Spleen (tissue), 7 donors: ENCODE results near the gene MYO18B.

Source experiments
- CTCF ChIP-seq, 11 experiments: fragments of 200-600 bp in 7 of 11; fragments of 450-650 bp in 4 of 11; sonication (generic) in 4 of 11; IDR thresholded peaks in 8 of 11; conservative IDR thresholded peaks in 3 of 11; 1 replicate in 7 of 11; 2 replicates in 4 of 11; pipeline versions ENCODE4 v1.4.0 to v1.8.0; 2016 to 2021; ENCODE audit warnings: antibody characterized with exemption in 11 of 11, inconsistent platforms in 4 of 11, mild to moderate bottlenecking in 1 of 11
- POLR2A ChIP-seq, 3 donors: fragments of 450-650 bp; IDR thresholded peaks; one replicate each; pipeline ENCODE4 v1.5.1; 2017; ENCODE audit warnings: antibody characterized with exemption in 3 of 3, mild to moderate bottlenecking in 1 of 3
- POLR2AphosphoS5 ChIP-seq, 3 donors: sonication (generic); formaldehyde crosslinking; IDR thresholded peaks; one replicate each; pipeline ENCODE4 v1.5.1; 2017; ENCODE audit warnings: antibody characterized with exemption in 3 of 3
- donor health status: DM: no; HTN: no; CAD: no; lungs with moderate emphysema.
- donor health status: DM: no; HTN: no; CAD: no.
- donor health status: DM: no; HTN: no; CAD: no.

GRCh38 chr22:25710501-25710900 is 31.5 kb upstream of the MYO18B start:
- TF ChIP-seq POLR2A (IDR thresholded peaks at IDR 0.05) (no peak), CTCF (IDR thresholded peaks at IDR 0.05 in 8 of 11, conservative IDR thresholded peaks at IDR 0.05 in 3 of 11) (no peak), POLR2AphosphoS5 (IDR thresholded peaks at IDR 0.05) (no peak)
